GM19193 (cell line): ENCODE data around the gene CCDC142.

Experiments used
- POLR2A ChIP-seq: IDR thresholded peaks from 4 replicates; pipeline ENCODE4 v1.6.1; 2011; ENCODE audit not compliant: insufficient read depth, insufficient read length; ENCODE audit errors: extremely low read depth

CCDC142 gene

DNA sequence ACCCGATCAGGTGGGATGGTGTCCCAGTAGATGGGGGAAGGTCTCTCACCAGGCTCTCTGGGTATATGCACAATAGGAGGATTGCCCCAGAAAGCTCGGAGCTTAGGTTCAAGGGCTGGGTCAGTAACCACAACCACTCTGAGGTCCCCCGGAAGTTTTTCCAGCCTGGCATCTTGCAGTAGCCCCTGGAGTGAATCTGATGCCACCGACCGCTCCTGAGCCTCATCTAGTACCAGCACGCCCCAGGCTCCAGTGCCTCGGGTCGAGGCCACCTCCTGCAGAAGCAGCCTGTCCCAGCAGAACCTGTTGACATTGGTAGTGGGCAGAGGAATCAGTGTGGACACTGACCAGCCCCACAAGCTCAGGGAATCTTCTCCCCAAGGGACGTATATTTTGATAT, 41.2 kb upstream of the CCDC142 start:
- no peak for TF ChIP-seq POLR2A

DNA sequence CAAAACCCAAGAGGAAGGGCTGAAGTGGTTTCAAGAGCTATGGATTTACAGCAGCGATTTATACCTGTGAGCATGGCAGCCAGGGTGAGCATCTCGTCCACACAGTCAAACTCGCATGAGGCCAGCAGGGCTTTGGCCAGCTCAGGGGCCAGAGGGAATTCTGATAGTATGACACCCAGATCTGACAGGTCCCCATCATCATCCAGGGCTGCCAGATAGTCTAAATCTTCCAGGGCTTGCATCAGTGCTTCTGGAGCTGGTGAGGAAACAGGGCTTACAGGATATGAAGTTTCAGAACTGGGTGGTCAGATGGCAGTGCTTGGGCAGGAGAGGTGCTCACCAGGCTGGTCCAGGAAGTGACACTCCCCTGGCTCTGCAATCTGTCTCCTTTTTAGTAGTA, 39.7 kb upstream of the CCDC142 start:
- no peak for TF ChIP-seq POLR2A

DNA sequence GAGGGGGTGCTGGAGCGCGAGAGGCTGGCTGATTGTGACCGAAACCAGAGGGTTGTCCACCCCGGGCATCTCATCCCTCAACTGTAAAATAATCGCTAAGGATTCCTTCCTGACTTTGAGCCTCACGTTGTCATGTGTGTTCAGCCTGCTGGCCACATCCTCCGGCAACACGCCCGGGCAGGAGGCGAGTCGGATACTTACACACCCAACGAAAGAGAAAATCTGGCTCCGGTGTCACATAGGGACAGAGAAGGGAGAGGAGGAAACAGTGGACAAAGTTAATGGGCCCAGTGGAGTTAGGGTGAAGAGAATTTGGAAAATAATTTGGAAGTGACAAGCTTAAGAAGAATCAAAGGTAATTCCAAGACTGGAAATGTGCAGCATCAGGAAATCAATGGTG, 33.9 kb upstream of the CCDC142 start:
- TF ChIP-seq POLR2A: no peak

DNA sequence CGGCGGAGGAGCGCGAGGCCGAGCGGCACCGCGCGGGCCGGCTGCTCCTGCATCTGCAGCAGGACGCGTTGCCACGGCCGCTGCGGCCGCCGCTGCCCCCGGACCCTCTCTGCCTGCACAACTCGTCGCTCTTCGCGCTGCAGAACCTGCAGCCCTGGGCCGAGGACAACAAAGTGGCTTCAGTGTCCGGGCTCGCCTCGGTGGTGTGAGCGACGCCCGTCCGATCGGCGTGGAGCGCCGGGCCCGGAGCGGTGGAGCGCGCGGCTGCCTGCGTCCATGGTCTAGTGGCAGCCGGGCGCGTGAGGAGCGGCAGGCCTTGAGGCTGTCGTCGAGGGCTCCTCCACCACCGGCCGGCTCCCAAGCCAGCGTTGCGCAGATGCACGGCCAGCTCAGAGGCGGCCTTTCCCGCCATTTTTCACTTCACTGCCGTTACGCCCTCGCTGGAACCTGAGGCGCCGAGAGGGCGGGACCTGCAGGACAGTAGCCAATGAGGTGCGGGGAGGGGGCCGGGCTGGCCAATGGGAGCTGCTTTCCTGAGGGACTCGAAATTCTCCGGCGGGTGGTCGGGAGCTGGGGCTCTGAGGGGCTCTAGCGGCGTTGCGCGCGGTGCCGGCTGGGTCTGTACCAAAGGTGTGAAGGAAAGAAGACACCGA, 33.3 kb upstream of the CCDC142 start:
- no peak for TF ChIP-seq POLR2A

DNA sequence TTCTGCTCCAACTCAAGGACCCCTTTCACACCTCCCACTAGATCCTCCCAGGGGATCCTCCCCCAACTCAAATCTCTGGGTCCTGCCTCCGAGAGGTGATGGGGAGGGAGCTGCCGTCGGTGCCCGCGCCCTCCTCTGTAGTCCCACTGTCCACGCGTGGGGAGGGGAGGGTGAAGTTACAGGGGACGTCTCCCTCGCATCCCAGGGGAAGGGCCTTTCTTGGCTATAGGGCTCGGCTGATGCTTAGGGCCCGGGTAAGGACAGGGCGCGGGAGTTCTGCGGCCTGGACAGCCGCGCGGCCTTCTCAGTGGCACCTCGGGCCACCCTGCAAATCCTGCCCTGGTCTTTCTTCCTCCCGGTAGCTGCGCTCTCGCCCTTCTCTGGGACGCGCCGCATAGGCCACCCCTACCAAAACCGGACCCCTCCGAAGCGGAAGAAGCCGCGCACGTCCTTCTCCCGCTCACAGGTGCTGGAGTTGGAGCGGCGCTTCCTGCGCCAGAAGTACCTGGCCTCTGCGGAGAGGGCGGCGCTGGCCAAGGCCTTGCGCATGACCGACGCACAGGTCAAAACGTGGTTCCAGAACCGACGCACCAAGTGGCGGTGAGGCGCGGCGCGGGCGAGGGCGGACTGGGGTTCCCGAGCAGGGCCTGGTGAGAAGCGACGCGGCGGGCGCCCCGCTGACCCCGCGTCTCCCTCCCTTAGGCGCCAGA, 32.6 kb upstream of the CCDC142 start:
- no peak for TF ChIP-seq POLR2A

DNA sequence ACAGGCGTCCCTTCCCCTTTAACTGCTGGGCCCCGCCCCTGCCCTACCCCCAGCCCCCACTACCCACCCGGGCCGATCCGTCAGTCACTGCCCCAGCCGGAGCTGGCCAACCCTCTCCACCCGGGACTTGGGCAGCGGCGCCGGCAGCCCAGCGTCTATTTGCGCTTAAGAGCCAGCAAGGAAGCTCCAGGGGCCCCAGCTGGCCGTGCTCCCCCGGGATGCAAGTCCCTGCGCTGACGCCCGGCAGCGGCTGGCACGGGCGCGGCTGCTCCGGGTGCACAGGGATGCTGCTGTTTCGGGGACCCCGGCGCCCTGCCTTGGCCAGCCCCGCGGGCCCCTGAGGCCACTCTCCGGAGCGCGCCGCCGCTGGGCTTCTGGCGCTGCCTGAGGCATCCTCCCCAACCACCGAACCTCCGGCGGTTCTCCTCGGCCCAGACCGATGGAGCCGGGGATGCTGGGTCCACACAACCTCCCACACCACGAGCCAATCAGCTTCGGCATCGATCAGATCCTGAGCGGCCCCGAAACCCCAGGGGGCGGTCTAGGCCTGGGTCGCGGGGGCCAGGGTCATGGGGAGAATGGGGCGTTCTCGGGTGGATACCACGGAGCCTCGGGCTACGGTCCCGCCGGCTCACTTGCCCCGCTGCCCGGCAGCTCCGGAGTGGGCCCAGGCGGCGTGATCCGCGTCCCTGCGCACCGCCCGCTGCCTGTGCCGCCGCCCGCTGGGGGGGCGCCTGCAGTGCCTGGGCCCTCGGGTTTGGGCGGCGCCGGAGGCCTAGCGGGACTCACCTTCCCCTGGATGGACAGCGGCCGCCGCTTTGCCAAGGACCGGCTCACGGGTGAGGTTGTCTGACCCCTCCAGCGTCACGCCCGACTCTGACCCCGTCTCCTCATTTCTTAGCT, 31.8 kb upstream of the CCDC142 start, which contains the start of gene TLX2:
TLX2 (plus strand) TSS at position 83 of the 903 bp plus-strand sequence; CDS start at position 440, 357 bp downstream.
- no peak for TF ChIP-seq POLR2A

DNA sequence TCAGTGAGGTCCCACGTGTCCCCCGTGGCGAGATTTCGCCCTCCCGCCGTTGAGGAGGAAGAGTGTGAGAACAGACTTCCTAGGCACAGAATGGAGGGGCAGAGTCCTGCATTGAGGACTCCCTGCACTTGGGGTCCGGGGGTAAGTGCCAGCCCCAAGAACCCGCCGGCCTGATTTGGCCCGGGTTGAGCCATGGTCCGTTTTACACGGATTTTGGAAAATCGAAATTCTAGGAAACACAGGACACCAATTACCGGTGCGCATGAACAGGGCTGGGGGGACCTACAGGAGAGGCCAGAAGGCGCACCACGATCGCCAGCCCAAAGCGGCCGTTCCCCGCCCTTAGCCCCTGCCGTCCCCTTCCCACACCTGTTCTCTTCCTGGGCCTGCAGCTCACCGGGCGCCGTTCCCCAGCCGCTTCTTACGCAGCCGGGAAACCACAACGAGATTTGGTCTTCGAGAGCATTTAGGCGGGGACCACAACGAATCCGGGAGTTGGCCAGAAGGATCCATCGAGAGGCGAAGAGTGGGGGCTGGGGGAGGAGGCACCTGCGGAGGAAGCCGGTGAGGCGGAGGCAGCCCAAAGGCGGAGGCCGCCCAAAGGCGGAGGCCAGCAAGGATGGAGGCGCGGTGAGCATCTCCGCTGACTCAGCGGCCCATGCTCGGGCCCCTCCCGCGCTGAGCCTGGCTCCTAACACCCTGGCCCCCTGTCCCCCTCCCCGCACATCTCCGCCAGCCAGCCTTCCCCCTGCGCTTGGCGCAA, 31.0 kb upstream of the CCDC142 start:
- no peak for TF ChIP-seq POLR2A

DNA sequence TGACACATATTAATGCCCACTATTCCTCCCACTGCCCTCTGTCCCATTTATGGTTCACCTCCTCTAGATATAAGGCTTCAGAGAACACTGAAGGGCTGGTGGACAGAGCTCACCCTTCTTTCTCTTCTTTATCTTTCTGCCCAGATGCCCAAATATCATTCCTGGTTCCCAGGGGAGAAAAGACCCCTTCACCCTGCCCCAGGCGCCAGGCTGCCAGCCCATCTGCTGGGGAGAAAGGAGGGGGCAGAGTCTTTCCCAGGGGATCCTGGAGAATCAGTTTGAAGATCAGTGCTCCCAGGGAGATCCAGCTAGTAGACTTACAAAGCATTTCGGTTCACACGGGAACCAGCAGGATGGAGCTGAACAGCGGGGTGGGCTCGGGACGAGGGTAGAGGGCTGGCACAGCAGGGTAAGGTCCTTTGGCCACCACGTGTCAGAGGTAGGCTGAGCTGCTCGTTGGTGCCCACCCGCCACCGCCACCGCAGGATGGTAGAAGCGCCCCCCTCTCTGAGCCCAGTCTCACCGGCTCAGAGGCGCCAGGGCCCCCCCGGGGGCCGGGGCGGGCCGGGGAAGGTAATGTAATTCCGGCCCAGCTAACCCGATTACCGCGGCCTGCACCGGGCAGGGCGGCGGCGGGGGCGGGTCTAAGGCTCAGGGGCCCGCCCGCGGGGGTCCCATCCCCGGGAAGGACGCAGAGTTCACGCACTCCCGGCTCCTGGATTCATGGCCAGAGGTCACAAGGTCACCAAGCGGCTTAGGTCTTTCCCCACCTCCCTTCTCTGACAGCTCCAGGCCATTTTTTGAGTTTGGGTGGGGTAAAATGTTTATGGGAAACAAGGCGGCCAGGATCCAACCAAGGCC, 30.2 kb upstream of the CCDC142 start:
- no peak for TF ChIP-seq POLR2A

DNA sequence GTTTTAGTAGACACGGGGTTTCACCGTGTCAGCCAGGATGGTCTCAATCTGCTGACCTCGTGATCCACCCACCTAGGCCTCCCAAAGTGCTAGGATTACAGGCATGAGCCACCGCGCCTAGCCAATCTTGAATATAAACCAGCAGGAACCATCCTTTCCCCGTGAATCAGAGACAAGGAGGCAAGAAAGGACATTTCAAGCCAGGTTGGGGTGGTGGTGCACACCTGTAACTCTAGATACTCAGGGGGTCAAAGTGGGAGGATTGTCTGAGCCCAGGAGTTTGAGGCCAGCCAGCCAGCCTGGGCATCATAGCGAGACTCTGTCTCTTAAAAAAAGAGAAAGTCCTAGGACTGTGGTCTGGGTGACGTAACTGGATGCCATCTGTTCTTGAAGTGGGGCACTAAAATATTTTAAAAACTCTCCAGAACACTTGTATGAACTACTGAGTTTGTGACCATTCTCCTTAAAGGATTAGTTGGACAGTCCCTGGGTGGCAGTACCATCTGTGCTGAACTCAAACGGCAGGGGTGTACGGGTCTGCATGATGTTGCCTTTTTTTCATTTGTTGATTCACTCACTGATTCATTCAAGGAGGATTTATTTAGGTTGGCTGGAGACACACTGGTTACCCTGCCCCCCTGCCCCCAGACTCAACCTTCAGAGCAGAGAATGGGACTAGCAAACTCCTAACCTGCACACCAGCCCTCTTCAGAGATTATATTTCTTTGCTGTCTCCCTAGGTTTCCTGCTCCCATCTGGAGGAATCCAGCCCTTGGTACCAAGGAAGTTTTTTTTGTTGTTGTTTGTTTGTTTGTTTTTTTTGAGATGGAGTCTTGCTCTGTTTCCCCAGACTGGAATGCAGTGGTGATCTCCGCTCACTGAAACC, 28.5 kb upstream of the CCDC142 start:
- TF ChIP-seq POLR2A: no peak

DNA sequence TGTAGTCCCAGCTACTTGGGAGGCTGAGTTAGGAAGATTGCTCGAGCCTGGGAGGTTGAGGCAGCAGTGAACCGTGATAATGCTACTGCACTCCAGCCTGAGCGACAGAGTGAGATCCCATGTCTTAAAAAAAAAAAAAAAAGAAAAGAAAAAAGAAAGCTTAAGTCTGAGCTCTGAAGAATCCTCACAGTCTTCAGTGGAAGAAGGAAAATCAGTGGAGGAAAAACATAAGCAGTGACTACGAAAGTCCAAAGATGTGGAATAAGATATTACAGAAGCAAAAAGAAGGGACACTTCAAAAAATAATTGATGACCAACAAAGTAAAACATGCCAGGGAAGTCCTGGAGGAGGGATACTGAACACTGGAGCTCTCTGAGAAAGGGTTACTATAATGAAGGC, 27.5 kb upstream of the CCDC142 start:
- TF ChIP-seq POLR2A: no peak

DNA sequence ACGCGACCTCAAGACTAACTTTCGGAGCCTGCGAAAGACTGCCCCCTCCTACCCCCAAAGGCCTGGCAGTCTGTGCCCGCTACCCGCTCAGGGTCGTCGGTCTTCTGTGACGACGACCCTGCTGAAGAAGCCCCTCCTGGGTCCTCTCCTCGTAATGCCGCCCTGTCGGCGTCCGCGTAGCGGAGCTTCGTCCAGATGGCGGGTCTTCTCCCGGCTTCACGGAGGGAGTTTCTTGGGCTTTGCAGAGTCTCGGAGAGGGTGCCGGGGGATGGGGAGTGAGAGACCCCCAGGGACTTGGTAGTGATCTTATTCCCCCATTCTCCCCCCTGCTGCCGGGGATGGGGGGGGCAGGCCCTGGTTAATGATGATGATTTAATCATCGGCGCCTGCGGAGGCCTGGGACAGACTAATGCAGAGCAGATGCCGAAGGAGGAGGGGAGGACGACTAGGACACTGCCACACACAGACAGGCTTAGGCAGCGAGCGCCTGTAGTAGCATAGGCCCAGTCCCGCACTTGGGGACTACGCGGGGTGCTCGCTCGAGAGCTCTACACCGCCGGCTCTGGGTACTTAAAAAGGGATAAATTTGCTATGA, 25.2 kb upstream of the CCDC142 start:
- no peak for TF ChIP-seq POLR2A

DNA sequence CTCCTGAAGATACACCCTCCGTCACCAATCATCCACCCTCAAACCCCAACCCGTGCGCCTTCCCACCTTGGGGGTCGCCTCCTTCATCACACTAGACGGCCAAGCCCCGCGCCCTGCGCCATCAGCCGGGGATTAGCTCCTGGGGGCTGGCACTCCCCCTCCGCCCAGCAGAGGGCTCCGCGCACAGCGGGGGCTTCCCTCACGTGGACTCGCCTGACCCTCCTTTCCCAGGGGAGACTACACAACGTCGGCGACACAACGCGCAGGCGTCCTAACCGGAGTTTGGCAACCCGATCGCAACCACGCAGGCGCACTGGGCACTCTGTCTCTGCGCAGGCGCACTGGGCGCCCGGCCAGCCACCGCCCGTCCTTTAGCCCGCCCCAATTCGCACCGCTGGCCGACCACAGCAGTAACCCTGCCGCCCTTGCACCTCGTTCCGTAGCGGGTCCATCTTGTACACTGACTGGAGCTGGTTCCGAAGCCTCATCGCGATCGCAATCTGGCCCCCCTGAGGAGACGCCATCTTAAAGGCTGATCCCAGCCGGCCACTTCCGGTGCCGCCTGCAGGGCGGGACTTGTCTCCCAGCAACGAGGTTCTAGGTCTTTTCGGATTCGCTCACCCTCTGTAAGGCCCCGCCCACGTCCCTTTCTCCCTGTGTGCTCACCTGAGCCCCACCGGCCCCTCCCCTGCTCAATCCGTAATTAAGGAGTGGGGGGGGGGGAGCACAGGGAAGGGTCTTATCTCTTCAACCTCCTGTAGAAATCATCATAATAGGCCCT, 24.5 kb upstream of the CCDC142 start, which contains the start of gene PCGF1:
PCGF1 (minus strand) TSS at position 551 of the 781 bp plus-strand sequence; CDS start at position 524, 27 bp downstream.
- TF ChIP-seq POLR2A: peak; percentile 90
